Adrenal gland (tissue), 12 donors: Measurements from ENCODE around the gene KIF15. TPM values are rescaled to one million over a fixed set of nuclear protein-coding genes. Genes with fewer than 3 reads are reported as not detected.

ENCODE experiments used
- DNase-seq, 7 donors: peaks; one replicate each; pipeline ENCODE4 v3.0.0-alpha.2; 2019 to 2020
- H3K27ac ChIP-seq, 5 donors: fragments of 200-600 bp; sonication (generic) in 4 of 5; 1 replicate in 3 of 5; 2 replicates in 2 of 5; pipeline versions ENCODE4 v1.5.1 to v1.8.0; 2016 to 2020; ENCODE audit warnings: mild to moderate bottlenecking in 1 of 5
- H3K27me3 ChIP-seq: fragments of 200-600 bp; 2 replicates; pipeline ENCODE4 v1.8.0; 2021
- H3K36me3 ChIP-seq, 2 donors: fragments of 200-600 bp; replicated peaks in 1 of 2; 1 replicate in 1 of 2; 2 replicates in 1 of 2; pipeline versions ENCODE4 v1.5.1 to v1.8.0; 2018 to 2022
- H3K4me1 ChIP-seq, 2 donors: fragments of 200-600 bp; replicated peaks in 1 of 2; 1 replicate in 1 of 2; 2 replicates in 1 of 2; pipeline versions ENCODE4 v1.5.1 to v1.8.0; 2018 to 2021
- H3K4me3 ChIP-seq, 4 donors: fragments of 200-600 bp; sonication (generic) in 3 of 4; one replicate each; pipeline ENCODE4 v1.5.1; 2016 to 2018
- H3K9me3 ChIP-seq, 3 donors: fragments of 200-600 bp; sonication (generic) in 1 of 3; replicated peaks in 1 of 3; 1 replicate in 2 of 3; 2 replicates in 1 of 3; pipeline versions ENCODE4 v1.5.1 to v1.8.0; 2016 to 2021
- CTCF ChIP-seq, 6 experiments: fragments of 450-650 bp in 4 of 6; fragments of 200-600 bp in 2 of 6; sonication (generic) in 1 of 6; IDR thresholded peaks; 1 replicate in 5 of 6; 2 replicates in 1 of 6; pipeline versions ENCODE4 v1.5.1 to v1.8.0; 2016 to 2021; ENCODE audit warnings: antibody characterized with exemption in 6 of 6, mild to moderate bottlenecking in 2 of 6, moderate library complexity in 1 of 6
- POLR2A ChIP-seq, 2 donors: fragments of 450-650 bp; IDR thresholded peaks; one replicate each; pipeline ENCODE4 v1.6.1; 2017; ENCODE audit warnings: antibody characterized with exemption in 2 of 2, mild to moderate bottlenecking in 2 of 2, moderate library complexity in 1 of 2
- WGBS, 4 donors: extraction: QIAGEN DNeasy Blood & Tissue Kit in 2 of 4; methylation state at CpG; one replicate each; pipeline versions ENCODE4 v1.1.5 to v1.1.7; 2013 to 2017; 5-methylcytosine and 5-hydroxymethylcytosine counted together
- intact Hi-C, 2 donors: fragments of 100-400 bp; cut with DNase I; formaldehyde crosslinking; loops; one replicate each; pipeline versions ENCODE4 v1.14.1 to v1.15.0; 2022 to 2023
- polyA plus RNA-seq, 3 donors: library from polyadenylated mRNA; stranded (reverse); fragments of 200-250 nt in 2 of 3; fragments of 350-450 nt in 1 of 3; fragmentation: Illumina TruSeq in 1 of 3; extraction: RNeasy Lipid Tissue Mini Kit (QIAGEN cat#74804) in 1 of 3; gene quantifications; one replicate each; pipeline ENCODE4 v1.2.3, GENCODE V29; 2013 to 2014
- total RNA-seq, 9 donors: library from RNA; depleted of rRNA in 4 of 9; stranded (reverse); fragments of >200 nt in 4 of 9; fragments of 120-200 nt in 1 of 9; fragmentation: NEBNext Ultra II Directional in 1 of 9; extraction: Animal tissue kit (Norgen Biotek cat#: 25700) in 1 of 9; gene quantifications; one replicate each; pipeline versions ENCODE4 v1.1.0 to v1.2.4, GENCODE V29; 2013 to 2023
- donor health status: healthy with polysubstance abuse.
- donor health status: Bipolar disorder and iron deficiency.
- donor health status: DM: yes; HTN: yes; CAD: no.
- donor health status: DM: no; HTN: no; CAD: no.
- donor health status: DM: no; HTN: no; CAD: no.
- donor health status: DM: yes; HTN: yes; CAD: no.

The KIF15 gene
- total and polyA plus RNA-seq, 12 donors = 0.20 to 10.2 (median 0.65) TPM

- TF ChIP-seq POLR2A (IDR thresholded peaks at IDR 0.05) (no peak), CTCF (IDR thresholded peaks at IDR 0.05) (no peak)
- WGBS, 4 donors = 92 to 97% (median 95%) methylated on average over 3 of the region's 3 CpGs
- no peaks in the 10 kb centered on the region for H3K4me1 ChIP-seq
- intact Hi-C loops = no loop called here
- H3K36me3 ChIP-seq = no peaks in the 10 kb centered on the region
- no peak for DNase-seq
- H3K27me3 ChIP-seq = no peaks in the 10 kb centered on the region
- H3K4me3 ChIP-seq = no peak overlapping the region
- H3K27ac ChIP-seq = no peak overlapping the region
- no peaks in the 10 kb centered on the region for H3K9me3 ChIP-seq
Measured at GRCh38 chr3:44827196-44827595, 65.6 kb downstream of the KIF15 start.

DNA sequence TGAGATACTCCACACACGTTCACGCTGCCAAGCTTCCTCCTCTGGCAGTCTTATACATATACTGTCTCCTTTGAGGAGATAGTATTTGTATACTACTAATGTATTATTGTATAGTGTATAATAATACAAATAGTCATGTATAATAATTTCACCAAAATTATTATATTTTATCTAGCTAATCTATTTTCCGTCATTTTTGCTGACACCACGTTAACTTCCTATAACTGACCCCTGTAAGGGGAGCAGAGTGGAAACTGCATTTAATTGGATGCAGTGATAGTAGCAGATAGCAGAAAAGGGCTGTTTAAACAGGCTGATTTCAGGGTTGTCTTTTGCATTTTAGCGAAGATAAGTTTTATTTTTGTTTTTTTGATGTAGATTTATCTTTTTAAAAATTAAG is 69.6 kb downstream of the KIF15 start:
- H3K27me3 ChIP-seq = no peaks in the 10 kb centered on the region
- no peaks in the 10 kb centered on the region for H3K36me3 ChIP-seq
- H3K9me3 ChIP-seq = no peaks in the 10 kb centered on the region
- H3K4me3 ChIP-seq = no peak overlapping the region
- no peak for DNase-seq
- intact Hi-C loops = no loop called here
- no peaks in the 10 kb centered on the region for H3K4me1 ChIP-seq
- WGBS, 4 donors = 96 to 97% (median 97%) methylated on average over 5 of the region's 5 CpGs
- no peak overlapping the region for H3K27ac ChIP-seq
- TF ChIP-seq POLR2A (IDR thresholded peaks at IDR 0.05) = no peak
- TF ChIP-seq CTCF (IDR thresholded peaks at IDR 0.05) = no peak

- Histone ChIP-seq H3K36me3 (no peaks in the 10 kb centered on the region), H3K4me3 (no peak overlapping the region), H3K27ac (no peak overlapping the region), H3K27me3 (no peaks in the 10 kb centered on the region), H3K9me3 (no peaks in the 10 kb centered on the region), H3K4me1 (no peaks in the 10 kb centered on the region)
- no peak for DNase-seq
- TF ChIP-seq CTCF (IDR thresholded peaks at IDR 0.05) (no peak), POLR2A (IDR thresholded peaks at IDR 0.05) (no peak)
- WGBS, 4 donors = 93 to 100% (median 96%) methylated on average over 1 of the region's 1 CpG
- intact Hi-C loops = no loop called here
Measured at GRCh38 chr3:44832032-44832431, 70.4 kb downstream of the KIF15 start.

DNA sequence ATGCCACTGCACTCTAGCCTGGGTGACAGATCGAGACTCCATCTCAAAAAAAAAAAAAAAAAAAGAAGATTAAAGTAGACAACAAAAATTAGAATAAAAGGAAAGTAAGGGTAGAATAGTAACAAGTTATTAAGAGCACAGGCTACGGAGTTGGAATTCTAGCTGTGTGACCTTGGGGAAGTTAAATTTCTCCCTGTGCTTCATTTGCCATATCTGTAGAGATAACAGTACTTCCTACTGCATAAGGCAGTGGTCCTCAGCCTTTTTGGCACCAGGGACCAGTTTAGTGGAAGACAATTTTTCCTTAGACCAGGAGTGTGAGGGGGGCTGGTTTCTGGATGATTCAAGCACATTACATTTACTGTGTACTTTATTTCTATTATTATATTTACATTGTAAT is 71.4 kb downstream of the KIF15 start:
- intact Hi-C loops = no loop called here
- no peak for DNase-seq
- no peak overlapping the region for H3K27ac ChIP-seq
- TF ChIP-seq POLR2A (IDR thresholded peaks at IDR 0.05) = no peak
- no peak for TF ChIP-seq CTCF (IDR thresholded peaks at IDR 0.05)
- H3K36me3 ChIP-seq = no peaks in the 10 kb centered on the region
- WGBS, 4 donors = 57 to 78% (median 75%) methylated on average over 2 of the region's 2 CpGs
- no peaks in the 10 kb centered on the region for H3K9me3 ChIP-seq
- H3K4me1 ChIP-seq = no peaks in the 10 kb centered on the region
- no peaks in the 10 kb centered on the region for H3K27me3 ChIP-seq
- no peak overlapping the region for H3K4me3 ChIP-seq
